Measurements from ENCODE around the gene PGAP2. TPM values are rescaled to one million over a fixed set of nuclear protein-coding genes. Genes with fewer than 3 reads are reported as not detected.

Gene PGAP2
- total RNA-seq, 1 donor from 2014 or later = 10.0 TPM

DNA sequence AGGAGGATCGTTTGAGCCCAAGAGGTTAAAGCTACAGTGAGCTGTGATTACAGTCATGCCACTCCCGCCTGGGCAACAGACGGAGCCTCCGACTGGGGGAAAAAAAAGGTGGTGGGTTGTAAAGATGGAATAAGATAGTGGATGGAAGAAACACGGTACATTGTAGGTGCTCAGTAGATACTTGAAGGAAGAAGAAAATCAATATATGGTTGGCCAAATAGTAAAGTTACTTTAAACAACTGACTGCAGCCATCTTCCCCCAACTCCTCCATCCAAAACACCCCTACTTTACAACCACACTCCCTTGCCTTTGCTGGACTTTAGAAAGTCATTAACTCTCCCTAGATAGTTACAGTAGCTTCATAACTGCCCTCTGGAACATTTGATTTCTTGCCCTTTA, 8.5 kb upstream of the PGAP2 start:
- Histone ChIP-seq H3F3A (ENCODE audit: low read depth) (peaks cover 16% of the 10 kb centered on the region), H4K20me1 (ENCODE audit: low read depth) (peaks cover 23% of the 10 kb centered on the region), H3K4me1 (peaks cover 9% of the 10 kb centered on the region), H3K4me2 (no peak overlapping the region), H3K36me3 (no peaks in the 10 kb centered on the region), H2AFZ (replicated peaks) (no peak overlapping the region), H3K9ac (no peak overlapping the region), H3K27me3 (no peaks in the 10 kb centered on the region), H3K4me3 (no peak overlapping the region), H3K79me2 (ENCODE audit: low read depth) (peaks cover 24% of the 10 kb centered on the region), H3K27ac (no peak overlapping the region), H3K9me3 (ENCODE audit: low read depth) (no peaks in the 10 kb centered on the region)
- Mint-ChIP-seq H3K27ac (no peak overlapping the region), H3K9me3 (no peaks in the 10 kb centered on the region), H3K4me1 (peaks cover 23% of the 10 kb centered on the region), H3K4me3 (no peak overlapping the region), H3K27me3 (ENCODE audit: insufficient read depth, low read depth) (peaks cover 5% of the 10 kb centered on the region), H3K36me3 (peaks cover 3% of the 10 kb centered on the region)
- TF ChIP-seq EZH2phosphoT487 (IDR thresholded peaks at IDR 0.05) (no peak), EZH2 (IDR thresholded peaks at IDR 0.05) (no peak), CTCF (IDR thresholded peaks at IDR 0.05) (no peak)
- no peak for DNase-seq (ENCODE audit: low spot score)

DNA sequence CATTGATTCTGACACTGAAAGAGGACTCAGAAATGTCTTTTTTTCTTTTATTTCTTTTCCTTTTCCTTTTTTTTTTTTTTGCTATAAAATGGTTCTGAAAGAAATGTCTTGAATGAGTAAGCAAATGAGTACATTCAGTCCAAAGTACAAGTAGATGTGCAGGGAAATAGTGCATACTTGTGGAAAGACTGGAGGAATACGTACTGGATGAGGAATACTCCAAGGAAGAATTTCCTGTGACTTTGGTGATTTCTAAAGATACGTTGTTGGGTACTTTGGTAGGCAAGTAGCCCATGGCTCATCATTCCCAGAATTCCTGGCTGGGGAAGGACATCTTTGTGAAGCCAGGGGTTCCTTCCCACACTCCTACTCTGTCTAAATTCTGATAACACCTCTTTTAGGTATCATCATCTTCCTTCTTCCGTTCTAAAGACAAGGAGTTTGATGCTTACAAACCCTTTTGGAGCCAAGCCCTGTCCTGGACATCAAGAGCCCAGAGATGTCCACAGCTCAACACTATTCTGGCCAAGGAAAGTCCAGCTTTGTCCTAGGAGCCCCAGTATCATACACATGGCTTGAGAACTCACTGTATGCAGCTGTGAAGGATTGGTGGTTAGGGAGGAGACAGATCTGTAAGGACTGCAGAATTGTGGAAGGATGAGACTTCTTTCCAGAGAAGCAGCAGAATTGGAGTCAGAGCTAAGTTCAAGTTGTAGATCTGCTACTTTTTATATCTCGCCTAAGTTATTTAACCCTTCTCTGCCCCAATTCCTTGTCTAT, 6.2 kb upstream of the PGAP2 start:
- H3K4me1 Mint-ChIP-seq = peaks cover 6% of the 10 kb centered on the region
- Histone ChIP-seq H3K79me2 (ENCODE audit: low read depth) (peaks cover under 1% of the 10 kb centered on the region), H3F3A (ENCODE audit: low read depth) (peaks cover 16% of the 10 kb centered on the region), H3K9ac (no peak overlapping the region), H3K4me3 (no peak overlapping the region), H2AFZ (replicated peaks) (no peak overlapping the region), H3K27ac (no peak overlapping the region), H3K9me3 (ENCODE audit: low read depth) (no peaks in the 10 kb centered on the region), H3K27me3 (no peaks in the 10 kb centered on the region), H3K4me2 (no peak overlapping the region), H4K20me1 (ENCODE audit: low read depth) (peaks cover under 1% of the 10 kb centered on the region), H3K4me1 (no peaks in the 10 kb centered on the region), H3K36me3 (no peaks in the 10 kb centered on the region)
- DNase-seq (ENCODE audit: low spot score) = no peak
- H3K27ac Mint-ChIP-seq = peak overlapping the region; percentile 59
- no peak overlapping the region for H3K4me3 Mint-ChIP-seq
- no peaks in the 10 kb centered on the region for H3K36me3 Mint-ChIP-seq
- H3K27me3 Mint-ChIP-seq (ENCODE audit: insufficient read depth, low read depth) = peaks cover 5% of the 10 kb centered on the region
- TF ChIP-seq EZH2 (IDR thresholded peaks at IDR 0.05) (no peak), CTCF (IDR thresholded peaks at IDR 0.05) (no peak), EZH2phosphoT487 (IDR thresholded peaks at IDR 0.05) (no peak)
- no peaks in the 10 kb centered on the region for H3K9me3 Mint-ChIP-seq

DNA sequence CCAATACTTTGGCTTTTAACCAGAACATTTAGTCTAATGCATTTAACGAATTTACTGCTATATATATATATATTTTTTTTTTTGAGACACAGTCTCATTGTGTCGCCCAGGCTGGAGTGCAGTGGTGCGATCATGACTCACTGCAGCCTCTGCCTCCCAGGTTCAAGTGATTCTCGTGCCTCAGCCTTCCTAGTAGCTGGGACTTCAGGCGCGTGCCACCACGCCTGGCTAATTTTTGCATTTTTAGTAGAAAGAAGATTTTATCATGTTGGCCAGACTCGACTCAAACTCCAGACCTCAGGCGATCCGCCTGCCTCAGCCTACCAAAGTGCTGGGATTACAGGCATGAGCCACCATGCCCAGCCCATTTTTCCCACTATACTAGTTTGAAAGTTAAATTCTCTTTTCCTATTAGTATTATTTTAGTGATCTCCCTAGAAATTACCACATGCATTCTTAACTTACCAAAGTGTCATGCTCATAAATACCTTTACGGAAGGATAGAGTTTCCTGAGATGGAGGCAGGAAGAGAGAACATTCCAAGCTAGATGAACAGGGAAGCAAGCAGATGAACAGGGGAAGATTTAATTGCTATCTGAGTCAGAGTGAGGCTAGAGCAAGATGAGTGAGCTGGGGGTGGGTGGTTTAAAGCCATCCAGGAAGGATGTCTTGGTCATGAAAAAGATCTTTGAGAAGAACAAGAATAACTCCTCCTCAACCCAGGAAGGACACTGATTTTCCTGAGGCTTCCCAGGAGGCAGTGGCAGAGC, 4.4 kb upstream of the PGAP2 start:
- no peak for TF ChIP-seq EZH2 (IDR thresholded peaks at IDR 0.05)
- no peak for TF ChIP-seq CTCF (IDR thresholded peaks at IDR 0.05)
- no peak for TF ChIP-seq EZH2phosphoT487 (IDR thresholded peaks at IDR 0.05)
- Histone ChIP-seq H3K4me3 (no peak overlapping the region), H3K79me2 (ENCODE audit: low read depth) (no peaks in the 10 kb centered on the region), H3K9me3 (ENCODE audit: low read depth) (no peaks in the 10 kb centered on the region), H2AFZ (replicated peaks) (no peak overlapping the region), H4K20me1 (ENCODE audit: low read depth) (no peaks in the 10 kb centered on the region), H3K4me1 (peaks cover 2% of the 10 kb centered on the region), H3K36me3 (no peaks in the 10 kb centered on the region), H3K9ac (no peak overlapping the region), H3K27ac (no peak overlapping the region), H3K27me3 (no peaks in the 10 kb centered on the region), H3K4me2 (no peak overlapping the region), H3F3A (ENCODE audit: low read depth) (peaks cover 10% of the 10 kb centered on the region)
- Mint-ChIP-seq H3K4me3 (no peak overlapping the region), H3K27me3 (ENCODE audit: insufficient read depth, low read depth) (peaks cover 2% of the 10 kb centered on the region), H3K27ac (no peak overlapping the region), H3K9me3 (no peaks in the 10 kb centered on the region), H3K36me3 (no peaks in the 10 kb centered on the region), H3K4me1 (peaks cover 8% of the 10 kb centered on the region)
- no peak for DNase-seq (ENCODE audit: low spot score)

Data from neural progenitor cell (in vitro differentiated cells).